ENCODE results near the gene NYNRIN. TPM values are rescaled to one million over a fixed set of nuclear protein-coding genes. Genes with fewer than 3 reads are reported as not detected.

Gene NYNRIN
- total and polyA plus RNA-seq, 2 of the 4 experiments (the other 2 are of a cell fraction): 2.2 to 5.4 TPM

DNA sequence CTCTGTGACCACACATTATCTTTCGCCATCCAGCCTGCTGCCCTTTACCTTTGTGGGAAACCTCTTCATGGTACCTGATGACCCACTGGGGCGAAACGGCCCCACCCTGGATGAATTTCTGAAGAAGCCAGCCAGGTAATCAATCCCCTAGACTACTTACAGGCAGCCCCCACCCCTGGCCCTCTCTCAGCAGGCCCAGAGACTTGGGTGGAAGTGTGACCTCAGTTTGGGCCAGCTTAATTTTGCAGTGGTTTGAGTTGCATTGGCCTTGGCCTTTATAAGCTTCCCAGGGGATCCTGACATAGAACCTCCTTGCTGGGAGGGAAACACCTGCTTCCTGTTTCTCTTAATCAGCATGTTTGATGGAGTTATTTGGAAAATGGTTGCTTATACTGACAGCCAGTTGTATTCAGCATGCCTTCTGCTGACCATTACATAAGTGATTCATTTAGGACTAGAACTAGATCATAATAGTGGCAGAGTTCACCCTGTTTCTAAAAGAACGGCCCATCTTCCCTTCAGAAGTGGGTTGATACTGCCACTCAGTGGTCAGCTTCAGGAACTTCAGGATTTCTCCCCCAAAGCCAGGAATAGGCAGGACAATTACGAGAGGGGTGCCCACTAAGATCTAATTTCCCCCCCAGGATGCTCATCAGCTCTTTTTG, 37.7 kb downstream of the NYNRIN start (continued):
- TF ChIP-seq MAZ (IDR thresholded peaks at IDR 0.05; ENCODE audit: borderline replicate concordance, low read depth, low read length) (peak; percentile 31; the same call in 1 of the 2 replicates), NFE2L2 (IDR thresholded peaks at IDR 0.05; ENCODE audit: low read depth, low read length) (no peak)

DNA sequence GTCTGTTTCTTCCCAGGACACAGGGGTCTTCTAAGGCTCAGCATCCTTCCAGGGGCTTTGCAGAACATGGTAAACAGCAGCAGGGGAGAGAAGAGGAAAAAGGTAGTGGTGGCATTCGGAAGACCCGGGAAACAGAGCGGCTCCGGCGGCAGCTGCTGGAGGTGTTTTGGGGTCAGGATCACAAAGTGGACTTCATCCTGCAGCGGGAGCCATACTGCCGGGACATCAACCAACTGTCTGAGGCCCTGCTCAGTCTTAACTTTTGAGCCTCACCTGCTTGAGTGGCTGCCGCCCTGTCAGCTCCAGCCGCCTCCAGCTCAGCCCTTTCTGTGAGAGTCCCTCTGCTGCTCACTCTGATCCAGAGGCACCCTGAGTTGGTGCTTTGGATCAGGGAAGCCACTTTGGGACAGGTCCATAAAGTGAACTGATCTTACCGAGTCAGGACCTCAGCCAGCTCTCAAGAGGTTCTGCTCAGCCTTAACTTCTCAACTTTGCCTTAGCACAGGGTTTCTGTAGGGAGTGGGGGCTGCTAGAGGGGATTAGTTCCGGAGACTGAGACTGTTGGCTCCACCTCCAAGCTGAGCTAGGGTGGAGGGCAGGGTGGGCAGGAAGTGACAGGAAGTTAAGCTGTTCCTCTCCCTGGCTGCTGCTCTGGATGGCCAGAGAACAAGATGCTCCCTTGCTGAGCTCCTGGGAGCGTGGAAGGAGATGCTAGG, 38.4 kb downstream of the NYNRIN start:
- Histone ChIP-seq H3K36me3 (ENCODE audit: control insufficient read depth, insufficient read depth, low read length) (peaks cover 57% of the 10 kb centered on the region), H3K27ac (ENCODE audit: insufficient read depth, low read length) (no peak overlapping the region), H3K14ac (replicated peaks; ENCODE audit: low read depth, low read length) (no peak overlapping the region), H2BK15ac (ENCODE audit: low read depth, low read length) (no peak overlapping the region), H4K5ac (ENCODE audit: low read depth, low read length) (no peak overlapping the region), H3K56ac (ENCODE audit: extremely low read depth, insufficient read depth, low read length) (no peak overlapping the region), H2AK9ac (replicated peaks; ENCODE audit: low read depth, low read length, poor library complexity) (no peak overlapping the region), H3K9me1 (ENCODE audit: insufficient read depth, low read length) (no peaks in the 10 kb centered on the region), H3K9ac (ENCODE audit: low read depth, low read length) (no peak overlapping the region), H4K20me1 (ENCODE audit: insufficient read depth, low read length) (peaks cover 20% of the 10 kb centered on the region), H4K8ac (ENCODE audit: low read depth in 2 of 2, low read length in 2 of 2) (no peak overlapping the region), H2AK5ac (ENCODE audit: low read depth, low read length) (no peak overlapping the region), H3K4ac (ENCODE audit: low read depth, low read length) (no peak overlapping the region), H3K18ac (ENCODE audit: low read depth, low read length) (no peak overlapping the region), H3K23ac (ENCODE audit: low read depth, low read length) (no peak overlapping the region), H3K79me1 (ENCODE audit: low read depth in 1 of 2, low read length in 2 of 2) (peaks cover 24 to 50% of the 10 kb centered on the region in 2 experiments), H2BK120ac (ENCODE audit: low read depth, low read length) (no peak overlapping the region), H3K4me2 (ENCODE audit: low read depth, low read length) (no peak overlapping the region), H2BK20ac (ENCODE audit: low read depth, low read length) (no peak overlapping the region), H3K4me3 (ENCODE audit: insufficient read depth, low read depth, low read length) (no peak overlapping the region), H3K9me3 (ENCODE audit: control insufficient read depth, insufficient read depth, low read length) (no peaks in the 10 kb centered on the region), H3K4me1 (ENCODE audit: control insufficient read depth, insufficient read depth, low read length) (peaks cover 6% of the 10 kb centered on the region), H4K91ac (ENCODE audit: insufficient read depth, low read depth, low read length) (no peak overlapping the region), H3K27me3 (ENCODE audit: control insufficient read depth, insufficient read depth, low read length) (no peaks in the 10 kb centered on the region), H2AFZ (replicated peaks; ENCODE audit: low read length, poor library complexity) (no peak overlapping the region), H2BK5ac (ENCODE audit: low read depth, low read length, poor library complexity, severe bottlenecking) (no peak overlapping the region)
- TF ChIP-seq BHLHE40 (IDR thresholded peaks at IDR 0.05; ENCODE audit: low read depth, low read length): no peak
- no peak for TF ChIP-seq RFX5 (IDR thresholded peaks at IDR 0.05; ENCODE audit: low read depth, low read length)
- TF ChIP-seq, protein P1, sequence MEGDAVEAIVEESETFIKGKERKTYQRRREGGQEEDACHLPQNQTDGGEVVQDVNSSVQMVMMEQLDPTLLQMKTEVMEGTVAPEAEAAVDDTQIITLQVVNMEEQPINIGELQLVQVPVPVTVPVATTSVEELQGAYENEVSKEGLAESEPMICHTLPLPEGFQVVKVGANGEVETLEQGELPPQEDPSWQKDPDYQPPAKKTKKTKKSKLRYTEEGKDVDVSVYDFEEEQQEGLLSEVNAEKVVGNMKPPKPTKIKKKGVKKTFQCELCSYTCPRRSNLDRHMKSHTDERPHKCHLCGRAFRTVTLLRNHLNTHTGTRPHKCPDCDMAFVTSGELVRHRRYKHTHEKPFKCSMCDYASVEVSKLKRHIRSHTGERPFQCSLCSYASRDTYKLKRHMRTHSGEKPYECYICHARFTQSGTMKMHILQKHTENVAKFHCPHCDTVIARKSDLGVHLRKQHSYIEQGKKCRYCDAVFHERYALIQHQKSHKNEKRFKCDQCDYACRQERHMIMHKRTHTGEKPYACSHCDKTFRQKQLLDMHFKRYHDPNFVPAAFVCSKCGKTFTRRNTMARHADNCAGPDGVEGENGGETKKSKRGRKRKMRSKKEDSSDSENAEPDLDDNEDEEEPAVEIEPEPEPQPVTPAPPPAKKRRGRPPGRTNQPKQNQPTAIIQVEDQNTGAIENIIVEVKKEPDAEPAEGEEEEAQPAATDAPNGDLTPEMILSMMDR (conservative IDR thresholded peaks at IDR 0.05; ENCODE audit: low read depth, low read length): no peak
- TF ChIP-seq FOS (IDR thresholded peaks at IDR 0.05; ENCODE audit: low read depth, low read length): no peak
- no peak for TF ChIP-seq CHD1 (IDR thresholded peaks at IDR 0.05; ENCODE audit: low read depth, low read length)
- TF ChIP-seq MAZ (IDR thresholded peaks at IDR 0.05; ENCODE audit: borderline replicate concordance, low read depth, low read length): no peak; the same call in 1 of the 2 replicates
- TF ChIP-seq, protein P2, sequence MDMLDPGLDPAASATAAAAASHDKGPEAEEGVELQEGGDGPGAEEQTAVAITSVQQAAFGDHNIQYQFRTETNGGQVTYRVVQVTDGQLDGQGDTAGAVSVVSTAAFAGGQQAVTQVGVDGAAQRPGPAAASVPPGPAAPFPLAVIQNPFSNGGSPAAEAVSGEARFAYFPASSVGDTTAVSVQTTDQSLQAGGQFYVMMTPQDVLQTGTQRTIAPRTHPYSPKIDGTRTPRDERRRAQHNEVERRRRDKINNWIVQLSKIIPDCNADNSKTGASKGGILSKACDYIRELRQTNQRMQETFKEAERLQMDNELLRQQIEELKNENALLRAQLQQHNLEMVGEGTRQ (IDR thresholded peaks at IDR 0.05; ENCODE audit: low read depth, low read length): no peak
- no peak for ATAC-seq (ENCODE audit: low read depth)
- in situ Hi-C loops (cut with MboI; ENCODE audit: low sequenced_read_pairs): loop anchor here (5.0 to 25.0 kb wide), 5 partner anchors 72 to 1125 kb away; partner anchors contain the start of genes BCL2L2, FITM1, GMPR2 and NEDD8
- BruUV-seq (replicated peaks): no TSS peak
- WGBS, 2 experiments (ENCODE audit: extremely low coverage in 2 of 2, insufficient read length in 1 of 2): 81% methylated on average over 10 of the region's 12 CpGs; no CpG with 5 or more reads in 1 of the 2 experiments
- dilution Hi-C loops (cut with HindIII; ENCODE audit: low sequenced_read_pairs, unreplicated experiment): no loop called here
- ChIA-PET CTCF (interaction anchor here (0.6 to 3.4 kb wide), 8 partner anchors 28 to 119 kb away, joined by 3 to 28 read pairs (median 3); no protein-coding TSS in a partner anchor), POLR2A (ENCODE audit: unreplicated experiment) (interaction anchor here (1.4 kb wide), 1 partner anchor 18 kb away, joined by 4 read pairs; no protein-coding TSS in a partner anchor)
- DNase-seq: no peak
- intact Hi-C loops (cut with micrococcal nuclease): loop anchor here (10.0 kb wide), 1 partner anchor 222 kb away; the partner anchor contains the start of genes CHMP4A and MDP1

Data from IMR-90 (cell line).